ENCODE measurements around the gene SCAMP5.

DNA sequence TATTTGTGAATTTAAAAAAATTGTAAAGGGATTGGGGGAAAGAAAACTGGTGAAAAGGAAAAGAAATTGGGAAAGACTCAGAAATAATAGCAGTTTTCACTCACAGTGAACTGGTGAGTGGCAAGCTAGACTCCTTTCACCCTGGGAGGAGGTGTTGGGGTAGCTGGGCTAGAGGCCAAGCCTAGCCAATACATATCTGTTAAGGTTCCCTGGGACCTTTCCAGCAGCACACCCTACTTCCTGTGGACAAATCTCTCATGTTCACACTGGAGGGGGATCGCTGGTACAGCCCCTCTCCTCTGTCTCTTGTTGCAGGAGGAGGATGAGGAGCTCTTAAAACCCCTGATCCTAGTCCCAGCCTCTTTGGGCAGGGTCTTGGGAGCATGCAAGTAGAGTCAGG lies 35.1 kb upstream of the SCAMP5 start:
- TF ChIP-seq CTCF (conservative IDR thresholded peaks at IDR 0.05) (no peak), EZH2 (IDR thresholded peaks at IDR 0.05; ENCODE audit: low read depth) (no peak)
